BJ (cell line): ENCODE data around the gene KPNB1. TPM values are rescaled to one million over a fixed set of nuclear protein-coding genes. Genes with fewer than 3 reads are reported as not detected.

Experiments used
- CTCF ChIA-PET: fragments of 350-600 bp; formaldehyde crosslinking; extraction: SDS; loops from one replicate; lab custom pipeline; 2021; ENCODE audit warnings: antibody characterized with exemption, inconsistent platforms; lab: Yijun Ruan, JAX
- POLR2A ChIA-PET: fragments of 300-600 bp; sonication (Branson Sonifier 250); formaldehyde crosslinking; extraction: SDS; loops from one replicate; lab custom pipeline; 2021; ENCODE audit warnings: antibody characterized with exemption; lab: Charles Lee
- DNase-seq: peaks from one replicate; pipeline ENCODE4 v3.0.0-alpha.2; 2011; ENCODE audit warnings: low read depth
- H3K27me3 ChIP-seq: 2 replicates; pipeline ENCODE4 v1.6.0; 2011; ENCODE audit warnings: low read length; ENCODE audit not compliant: control insufficient read depth, insufficient read depth
- H3K36me3 ChIP-seq: 2 replicates; pipeline ENCODE4 v1.5.1; 2011; ENCODE audit warnings: low read length; ENCODE audit not compliant: control insufficient read depth, insufficient read depth
- H3K4me3 ChIP-seq: 2 replicates; pipeline ENCODE4 v1.5.1; 2011; ENCODE audit warnings: low read depth, mild to moderate bottlenecking, control low read depth, low read length
- CTCF ChIP-seq: IDR thresholded peaks from 2 replicates; pipeline ENCODE4 v1.5.1; 2011; ENCODE audit warnings: low read depth, mild to moderate bottlenecking, control low read depth, inconsistent platforms, low read length, moderate library complexity; ENCODE audit not compliant: insufficient read depth
- polyA plus RNA-seq: library from polyadenylated mRNA; depleted of rRNA; stranded (reverse); fragments of >200 nt; gene quantifications from 2 replicates; pipeline ENCODE4 v1.2.3, GENCODE V29; 2011

KPNB1 gene
- polyA plus RNA-seq, 1 experiment: 171 TPM

- ChIA-PET CTCF (no interaction called here), POLR2A (no interaction called here)
- Histone ChIP-seq H3K4me3 (no peak overlapping the region), H3K27me3 (peaks cover 30% of the 10 kb centered on the region), H3K36me3 (no peaks in the 10 kb centered on the region)
- DNase-seq: no peak
- TF ChIP-seq CTCF: no peak
These were observed 75.9 kb downstream of the KPNB1 start for GRCh38 chr17:47725446-47726111.

GRCh38 chr17:47726796-47727703, 77.3 kb downstream of the KPNB1 start:
- H3K4me3 ChIP-seq: no peak overlapping the region
- TF ChIP-seq CTCF: no peak
- no peak for DNase-seq
- H3K27me3 ChIP-seq: peaks cover 31% of the 10 kb centered on the region
- POLR2A ChIA-PET: no interaction called here
- CTCF ChIA-PET: interaction anchor here (0.7 to 1.4 kb wide), 2 partner anchors 9 to 13 kb away, joined by 3 to 7 read pairs; no protein-coding TSS in a partner anchor
- no peaks in the 10 kb centered on the region for H3K36me3 ChIP-seq

GRCh38 chr17:47727704-47728036, 78.0 kb downstream of the KPNB1 start:
- TF ChIP-seq CTCF: no peak

GRCh38 chr17:47728214-47728877, 78.6 kb downstream of the KPNB1 start:
- no peak for TF ChIP-seq CTCF
- POLR2A ChIA-PET: no interaction called here
- Histone ChIP-seq H3K27me3 (peaks cover 35% of the 10 kb centered on the region), H3K4me3 (no peak overlapping the region), H3K36me3 (no peaks in the 10 kb centered on the region)
- DNase-seq: no peak
- CTCF ChIA-PET: interaction anchor here (1.4 kb wide), 1 partner anchor 10 kb away, joined by 7 read pairs; no protein-coding TSS in a partner anchor

More at GRCh38 chr17:47727704-47728036, 78.0 kb downstream of the KPNB1 start:
- ChIA-PET POLR2A (no interaction called here), CTCF (interaction anchor here (1.4 kb wide), 1 partner anchor 9 kb away, joined by 7 read pairs; no protein-coding TSS in a partner anchor)
- H3K36me3 ChIP-seq: no peaks in the 10 kb centered on the region
- H3K27me3 ChIP-seq: peaks cover 32% of the 10 kb centered on the region
- H3K4me3 ChIP-seq: no peak overlapping the region
- DNase-seq: no peak

- CTCF ChIA-PET: interaction anchor here (1.6 kb wide), 1 partner anchor 12 kb away, joined by 6 read pairs; no protein-coding TSS in a partner anchor
- H3K4me3 ChIP-seq: no peak overlapping the region
- no peak for TF ChIP-seq CTCF
- H3K27me3 ChIP-seq: peaks cover 41% of the 10 kb centered on the region
- no peaks in the 10 kb centered on the region for H3K36me3 ChIP-seq
- POLR2A ChIA-PET: no interaction called here
- no peak for DNase-seq
These were observed 79.8 kb downstream of the KPNB1 start for GRCh38 chr17:47729476-47729875.
